ENCODE data around the gene SLC6A7. TPM values are rescaled to one million over a fixed set of nuclear protein-coding genes. Genes with fewer than 3 reads are reported as not detected.

The SLC6A7 gene
- total RNA-seq, 2 donors from 2014 or later = 5.0 to 24.9 TPM

DNA sequence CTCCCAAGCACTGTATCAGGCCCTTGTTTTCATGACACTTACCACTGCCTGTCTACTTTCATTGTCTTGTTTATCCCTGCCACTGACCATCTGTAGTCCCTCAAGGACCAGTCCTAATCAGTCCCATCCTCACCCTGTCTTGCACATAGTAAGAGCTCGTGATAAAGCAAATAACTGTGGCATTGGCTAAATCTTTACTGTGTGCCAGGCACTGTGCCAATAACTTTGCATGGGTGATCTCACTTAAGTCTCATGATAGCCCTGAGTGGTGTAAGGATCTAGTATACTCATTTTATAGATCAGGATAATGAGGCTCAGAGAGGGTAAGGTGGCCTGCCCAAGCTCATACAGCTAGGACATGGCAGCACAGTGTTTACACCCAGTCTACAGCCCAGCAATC lies 17.7 kb upstream of the SLC6A7 start:
- Histone ChIP-seq H3K9ac (ENCODE audit: low read depth in 2 of 2, low read length in 2 of 2) (peak overlapping the region in 1 of 2 donors; percentile 42), H3K27ac (peak overlapping the region; percentile 34), H3K27me3 (peaks cover 1% of the 10 kb centered on the region), H3K4me3 (no peak overlapping the region), H3K9me3 (no peaks in the 10 kb centered on the region), H3K4me1 (peaks cover 12% of the 10 kb centered on the region), H3K36me3 (no peaks in the 10 kb centered on the region)
- TF ChIP-seq, protein P1, sequence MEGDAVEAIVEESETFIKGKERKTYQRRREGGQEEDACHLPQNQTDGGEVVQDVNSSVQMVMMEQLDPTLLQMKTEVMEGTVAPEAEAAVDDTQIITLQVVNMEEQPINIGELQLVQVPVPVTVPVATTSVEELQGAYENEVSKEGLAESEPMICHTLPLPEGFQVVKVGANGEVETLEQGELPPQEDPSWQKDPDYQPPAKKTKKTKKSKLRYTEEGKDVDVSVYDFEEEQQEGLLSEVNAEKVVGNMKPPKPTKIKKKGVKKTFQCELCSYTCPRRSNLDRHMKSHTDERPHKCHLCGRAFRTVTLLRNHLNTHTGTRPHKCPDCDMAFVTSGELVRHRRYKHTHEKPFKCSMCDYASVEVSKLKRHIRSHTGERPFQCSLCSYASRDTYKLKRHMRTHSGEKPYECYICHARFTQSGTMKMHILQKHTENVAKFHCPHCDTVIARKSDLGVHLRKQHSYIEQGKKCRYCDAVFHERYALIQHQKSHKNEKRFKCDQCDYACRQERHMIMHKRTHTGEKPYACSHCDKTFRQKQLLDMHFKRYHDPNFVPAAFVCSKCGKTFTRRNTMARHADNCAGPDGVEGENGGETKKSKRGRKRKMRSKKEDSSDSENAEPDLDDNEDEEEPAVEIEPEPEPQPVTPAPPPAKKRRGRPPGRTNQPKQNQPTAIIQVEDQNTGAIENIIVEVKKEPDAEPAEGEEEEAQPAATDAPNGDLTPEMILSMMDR (IDR thresholded peaks at IDR 0.05) = no peak
- intact Hi-C loops (cut with DNase I) = no loop called here
- peak; percentile 62 for DNase-seq

DNA sequence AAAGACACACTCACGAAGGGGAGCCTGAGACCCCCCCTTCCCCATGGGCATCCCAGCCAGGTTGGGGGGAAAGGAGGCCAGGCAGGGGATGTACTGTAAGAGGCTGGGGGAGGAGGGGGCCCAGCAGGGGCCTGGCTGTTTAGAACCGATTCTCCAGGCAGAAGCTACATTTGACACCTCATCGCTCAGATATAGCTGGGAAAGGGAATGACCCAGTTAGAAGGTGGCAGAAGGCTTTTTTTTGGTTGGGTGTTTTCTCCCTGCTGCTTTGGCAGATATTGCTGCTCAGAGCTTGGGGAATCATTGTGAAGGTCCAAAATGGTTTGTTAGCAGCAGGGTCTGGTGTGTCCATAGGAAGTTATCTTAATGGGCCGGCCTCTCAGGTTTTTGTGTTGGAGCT lies 17.3 kb upstream of the SLC6A7 start:
- Histone ChIP-seq H3K4me1 (peaks cover 12% of the 10 kb centered on the region), H3K9ac (ENCODE audit: low read depth in 2 of 2, low read length in 2 of 2) (peak overlapping the region in 1 of 2 donors; percentile 42), H3K27ac (peak overlapping the region; percentile 34), H3K4me3 (no peak overlapping the region), H3K36me3 (no peaks in the 10 kb centered on the region), H3K9me3 (no peaks in the 10 kb centered on the region), H3K27me3 (no peaks in the 10 kb centered on the region)
- DNase-seq = no peak
- TF ChIP-seq, protein P1 (IDR thresholded peaks at IDR 0.05) = no peak
- intact Hi-C loops (cut with DNase I) = no loop called here

DNA sequence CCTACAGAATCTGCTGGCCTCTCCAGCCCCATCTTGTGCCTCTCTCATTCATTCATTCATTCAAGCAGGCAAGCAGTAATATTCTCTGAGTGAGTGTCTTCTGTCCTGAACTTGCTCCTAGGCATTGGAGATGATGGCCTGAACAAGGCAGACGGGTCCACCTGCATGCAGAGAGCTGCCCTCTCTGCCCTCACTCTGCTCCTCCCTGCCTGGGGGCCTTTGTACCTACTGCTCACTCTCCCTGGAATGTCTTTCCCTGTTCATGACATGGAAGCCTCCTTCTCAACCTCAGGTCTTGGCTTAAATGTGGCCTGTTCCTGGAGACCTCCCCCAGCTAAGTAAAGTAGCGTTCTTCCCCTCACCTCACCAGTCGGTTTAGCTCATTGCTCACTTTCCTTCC lies 16.7 kb upstream of the SLC6A7 start:
- Histone ChIP-seq H3K4me1 (peaks cover 12% of the 10 kb centered on the region), H3K9me3 (no peaks in the 10 kb centered on the region), H3K36me3 (no peaks in the 10 kb centered on the region), H3K27ac (no peak overlapping the region), H3K4me3 (no peak overlapping the region), H3K27me3 (no peaks in the 10 kb centered on the region), H3K9ac (ENCODE audit: low read depth in 2 of 2, low read length in 2 of 2) (peak overlapping the region in 1 of 2 donors; percentile 42)
- DNase-seq = peak; percentile 38
- TF ChIP-seq, protein P1 (IDR thresholded peaks at IDR 0.05) = no peak
- intact Hi-C loops (cut with DNase I) = no loop called here

DNA sequence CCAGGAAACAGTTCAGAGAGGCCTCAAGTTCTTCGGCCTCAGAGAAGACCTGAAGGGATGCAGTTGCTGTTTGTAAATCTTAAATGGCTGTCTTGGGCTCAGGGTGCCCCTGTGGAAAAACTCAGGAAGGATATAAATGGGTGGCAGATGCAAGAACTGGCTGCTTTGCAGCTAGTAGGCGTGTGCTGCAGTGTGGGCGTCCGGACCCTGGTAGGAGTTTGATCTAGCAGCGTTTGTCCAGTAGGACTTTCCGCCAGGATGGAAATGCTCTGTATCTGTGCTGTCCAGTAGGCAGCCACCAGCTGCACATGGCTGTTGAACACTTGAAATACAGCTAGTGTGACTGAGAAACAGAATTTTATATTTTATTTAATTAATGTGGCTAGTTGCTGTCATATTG lies 15.6 kb upstream of the SLC6A7 start:
- H3K9ac ChIP-seq (ENCODE audit: low read depth in 2 of 2, low read length in 2 of 2) = peak overlapping the region in 1 of 2 donors; percentile 13
- TF ChIP-seq, protein P1 (IDR thresholded peaks at IDR 0.05) = no peak
- intact Hi-C loops (cut with DNase I) = no loop called here
- no peak for DNase-seq
- H3K9me3 ChIP-seq = no peaks in the 10 kb centered on the region
- no peaks in the 10 kb centered on the region for H3K27me3 ChIP-seq
- H3K27ac ChIP-seq = peak overlapping the region; percentile 7
- no peak overlapping the region for H3K4me3 ChIP-seq
- H3K4me1 ChIP-seq = peaks cover 14% of the 10 kb centered on the region
- H3K36me3 ChIP-seq = no peaks in the 10 kb centered on the region

DNA sequence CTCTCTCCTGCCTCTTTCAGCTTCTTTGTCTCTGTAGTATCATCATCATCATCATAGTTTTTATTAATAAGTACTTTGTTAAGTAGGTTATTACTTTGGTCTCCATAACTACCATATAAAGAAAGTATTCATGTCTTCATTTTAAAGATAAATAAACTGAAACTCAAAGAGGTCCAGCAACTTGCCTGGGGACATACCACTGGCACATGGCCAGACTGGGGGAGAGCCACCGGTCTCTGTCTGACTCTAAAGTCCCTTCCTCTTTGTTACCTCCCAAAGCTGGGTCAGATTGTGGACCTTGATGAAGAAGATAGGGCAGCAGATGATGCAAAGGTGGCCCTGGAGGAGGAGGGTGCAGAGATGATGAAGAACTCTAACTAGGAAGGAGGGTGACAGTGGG lies 14.8 kb upstream of the SLC6A7 start:
- no peaks in the 10 kb centered on the region for H3K36me3 ChIP-seq
- peak overlapping the region in 1 of 2 donors; percentile 19 for H3K9ac ChIP-seq (ENCODE audit: low read depth in 2 of 2, low read length in 2 of 2)
- intact Hi-C loops (cut with DNase I) = no loop called here
- H3K27ac ChIP-seq = peak overlapping the region; percentile 9
- H3K4me3 ChIP-seq = no peak overlapping the region
- TF ChIP-seq, protein P1 (IDR thresholded peaks at IDR 0.05) = no peak
- peaks cover 22% of the 10 kb centered on the region for H3K4me1 ChIP-seq
- DNase-seq = no peak
- no peaks in the 10 kb centered on the region for H3K9me3 ChIP-seq
- no peaks in the 10 kb centered on the region for H3K27me3 ChIP-seq

Measured in colonic mucosa (tissue), 4 donors.